Esophagus muscularis mucosa (tissue), 4 donors: ENCODE measurements around the gene ALCAM.

Source experiments
- CTCF ChIP-seq, 3 experiments: fragments of 200-600 bp in 2 of 3; fragments of 450-650 bp in 1 of 3; sonication (generic) in 2 of 3; IDR thresholded peaks; one replicate each; pipeline ENCODE4 v1.5.1; 2017 to 2019; ENCODE audit warnings: antibody characterized with exemption in 3 of 3, mild to moderate bottlenecking in 2 of 3, moderate library complexity in 1 of 3
- EP300 ChIP-seq: sonication (generic); formaldehyde crosslinking; IDR thresholded peaks from one replicate; pipeline ENCODE4 v1.6.1; 2017; ENCODE audit warnings: antibody characterized with exemption
- POLR2A ChIP-seq: fragments of 450-650 bp; IDR thresholded peaks from one replicate; pipeline ENCODE4 v1.6.1; 2017; ENCODE audit warnings: antibody characterized with exemption, moderate library complexity, mild to moderate bottlenecking, low read depth
- POLR2AphosphoS5 ChIP-seq, 2 donors: sonication (generic); formaldehyde crosslinking; IDR thresholded peaks; one replicate each; pipeline ENCODE4 v1.6.1; 2017; ENCODE audit warnings: antibody characterized with exemption in 2 of 2

DNA sequence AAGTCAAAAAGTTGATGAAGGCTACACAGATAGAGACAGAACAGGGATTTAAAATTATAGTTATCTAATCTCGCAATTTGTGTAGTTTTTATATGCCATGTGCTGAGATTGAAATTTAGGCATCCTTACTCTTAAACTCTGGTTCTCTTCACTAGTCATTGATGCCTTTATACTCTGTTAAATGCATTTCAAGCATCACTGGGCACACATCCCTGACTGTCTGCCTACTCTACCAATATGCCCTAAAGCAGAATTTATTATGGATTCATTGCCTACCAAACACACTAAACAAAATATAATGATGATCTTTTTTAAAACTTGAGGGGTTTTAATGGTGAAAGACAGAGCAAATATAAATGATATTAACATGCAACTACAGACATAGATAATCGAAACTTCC, 10.3 kb upstream of the ALCAM start:
- no peak for TF ChIP-seq CTCF (IDR thresholded peaks at IDR 0.05)
- TF ChIP-seq POLR2AphosphoS5 (IDR thresholded peaks at IDR 0.05): no peak
- no peak for TF ChIP-seq POLR2A
- no peak for TF ChIP-seq EP300
